ENCODE results near the gene NAT10. TPM values are rescaled to one million over a fixed set of nuclear protein-coding genes. Genes with fewer than 3 reads are reported as not detected.

NAT10 gene
- total and polyA plus RNA-seq, 2 experiments from 2014 or later: 44.1 to 58.8 TPM

- Histone ChIP-seq H3K79me2 (replicated peaks; ENCODE audit: insufficient read depth) (no peaks in the 10 kb centered on the region), H3K4me1 (ENCODE audit: insufficient read depth) (peaks cover 27% of the 10 kb centered on the region), H3K36me3 (ENCODE audit: insufficient read depth) (no peaks in the 10 kb centered on the region), H2AFZ (no peak overlapping the region), H4K20me1 (replicated peaks; ENCODE audit: insufficient read depth) (no peaks in the 10 kb centered on the region), H3K9me2 (ENCODE audit: insufficient read depth) (no peaks in the 10 kb centered on the region), H3K27me3 (ENCODE audit: insufficient read depth) (no peaks in the 10 kb centered on the region), H3K4me3 (no peak overlapping the region), H3K4me2 (no peak overlapping the region), H3K27ac (ENCODE audit: low read depth) (no peak overlapping the region), H3F3A (replicated peaks; ENCODE audit: low read depth) (peaks cover 6% of the 10 kb centered on the region; the same call in 1 of the 2 replicates)
- TF ChIP-seq CREB1 (CRISPR knock-in tag; IDR thresholded peaks at IDR 0.05; ENCODE audit: low read depth) (no peak), EZH2 (IDR thresholded peaks at IDR 0.05; ENCODE audit: low read depth, unreplicated experiment) (no peak), ETS1 (IDR thresholded peaks at IDR 0.05) (no peak), ZNF462 (CRISPR knock-in tag; IDR thresholded peaks at IDR 0.05) (no peak), ZNF114 (CRISPR knock-in tag; IDR thresholded peaks at IDR 0.05) (no peak), JUNB (IDR thresholded peaks at IDR 0.05; ENCODE audit: unreplicated experiment) (no peak), EZH2phosphoT487 (IDR thresholded peaks at IDR 0.05; ENCODE audit: unreplicated experiment) (no peak), NANOG (IDR thresholded peaks at IDR 0.05; ENCODE audit: borderline replicate concordance) (no peak), POLR2AphosphoS5 (IDR thresholded peaks at IDR 0.05; ENCODE audit: low read depth) (no peak), REST (IDR thresholded peaks at IDR 0.05; ENCODE audit: unreplicated experiment) (no peak), ZNF331 (CRISPR knock-in tag; IDR thresholded peaks at IDR 0.05; ENCODE audit: low read depth) (no peak), CTCF (conservative IDR thresholded peaks at IDR 0.05; ENCODE audit: low read depth in 2 of 2) (no peak), STAT1 (IDR thresholded peaks at IDR 0.05; ENCODE audit: unreplicated experiment) (no peak)
- ATAC-seq: peak; percentile 18
- Mint-ChIP-seq H3K36me3 (ENCODE audit: low read depth) (no peaks in the 10 kb centered on the region), H3K9me3 (no peaks in the 10 kb centered on the region), H3K27me3 (ENCODE audit: insufficient read depth, low read depth, poor library complexity) (peaks cover 10% of the 10 kb centered on the region), H3K4me3 (no peak overlapping the region), H3K4me1 (peaks cover 63% of the 10 kb centered on the region), H3K27ac (no peak overlapping the region)
- DNase-seq (ENCODE audit: low spot score): no peak
Measured at GRCh38 chr11:34191578-34191977, 86.1 kb downstream of the NAT10 start.
